ENCODE results near the gene SIAH2.

The SIAH2 gene

DNA sequence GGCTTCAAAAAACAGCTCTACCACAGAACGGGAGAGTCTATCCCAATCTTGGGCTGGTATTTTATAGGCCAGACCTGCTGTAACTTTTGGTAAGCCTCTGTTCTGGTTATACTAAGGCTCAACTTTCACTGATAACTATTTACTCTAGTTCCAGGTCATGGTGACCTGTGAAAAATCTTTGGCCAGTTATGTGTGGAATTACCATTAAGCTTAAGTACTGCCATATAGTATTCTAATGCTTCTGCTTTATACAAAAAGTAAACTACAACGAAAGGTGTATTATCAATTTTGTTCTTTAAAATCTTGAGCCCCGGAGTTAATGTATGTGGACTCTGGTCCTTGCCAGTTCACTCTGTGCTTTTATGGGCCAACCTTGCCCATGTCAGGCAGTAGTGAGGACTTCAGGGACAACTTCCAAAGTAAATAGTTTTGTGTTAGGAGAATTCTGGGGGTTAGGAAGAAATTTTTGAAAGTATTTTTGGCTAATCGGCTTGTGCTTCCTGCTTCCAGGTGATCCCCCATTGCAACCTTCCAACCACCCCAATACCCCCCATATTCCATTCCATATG lies 6.4 kb downstream of the SIAH2 start:
- no peak for DNase-seq
- Histone ChIP-seq H3K36me3 (no peaks in the 10 kb centered on the region), H3K27me3 (no peaks in the 10 kb centered on the region), H3K9me3 (no peaks in the 10 kb centered on the region), H3K27ac (peak overlapping the region; percentile 69 to 99), H3K4me3 (no peak overlapping the region), H3K4me1 (peaks cover 3 to 96% (median 56%) of the 10 kb centered on the region in 4 donors)
- TF ChIP-seq, protein P1, sequence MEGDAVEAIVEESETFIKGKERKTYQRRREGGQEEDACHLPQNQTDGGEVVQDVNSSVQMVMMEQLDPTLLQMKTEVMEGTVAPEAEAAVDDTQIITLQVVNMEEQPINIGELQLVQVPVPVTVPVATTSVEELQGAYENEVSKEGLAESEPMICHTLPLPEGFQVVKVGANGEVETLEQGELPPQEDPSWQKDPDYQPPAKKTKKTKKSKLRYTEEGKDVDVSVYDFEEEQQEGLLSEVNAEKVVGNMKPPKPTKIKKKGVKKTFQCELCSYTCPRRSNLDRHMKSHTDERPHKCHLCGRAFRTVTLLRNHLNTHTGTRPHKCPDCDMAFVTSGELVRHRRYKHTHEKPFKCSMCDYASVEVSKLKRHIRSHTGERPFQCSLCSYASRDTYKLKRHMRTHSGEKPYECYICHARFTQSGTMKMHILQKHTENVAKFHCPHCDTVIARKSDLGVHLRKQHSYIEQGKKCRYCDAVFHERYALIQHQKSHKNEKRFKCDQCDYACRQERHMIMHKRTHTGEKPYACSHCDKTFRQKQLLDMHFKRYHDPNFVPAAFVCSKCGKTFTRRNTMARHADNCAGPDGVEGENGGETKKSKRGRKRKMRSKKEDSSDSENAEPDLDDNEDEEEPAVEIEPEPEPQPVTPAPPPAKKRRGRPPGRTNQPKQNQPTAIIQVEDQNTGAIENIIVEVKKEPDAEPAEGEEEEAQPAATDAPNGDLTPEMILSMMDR (IDR thresholded peaks at IDR 0.05), result no peak
- intact Hi-C loops (cut with DNase I; ENCODE audit: low total_unique reads), result no loop called here

GRCh38 chr3:150755902-150756301 lies 7.1 kb downstream of the SIAH2 start:
- Histone ChIP-seq H3K4me1 (peaks cover 3 to 98% (median 58%) of the 10 kb centered on the region in 4 donors), H3K4me3 (no peak overlapping the region), H3K27me3 (no peaks in the 10 kb centered on the region), H3K27ac (peak overlapping the region; percentile 69 to 99), H3K9me3 (no peaks in the 10 kb centered on the region), H3K36me3 (no peaks in the 10 kb centered on the region)
- no peak for DNase-seq
- intact Hi-C loops (cut with DNase I; ENCODE audit: low total_unique reads), result no loop called here
- TF ChIP-seq, protein P1 (IDR thresholded peaks at IDR 0.05), result no peak

DNA sequence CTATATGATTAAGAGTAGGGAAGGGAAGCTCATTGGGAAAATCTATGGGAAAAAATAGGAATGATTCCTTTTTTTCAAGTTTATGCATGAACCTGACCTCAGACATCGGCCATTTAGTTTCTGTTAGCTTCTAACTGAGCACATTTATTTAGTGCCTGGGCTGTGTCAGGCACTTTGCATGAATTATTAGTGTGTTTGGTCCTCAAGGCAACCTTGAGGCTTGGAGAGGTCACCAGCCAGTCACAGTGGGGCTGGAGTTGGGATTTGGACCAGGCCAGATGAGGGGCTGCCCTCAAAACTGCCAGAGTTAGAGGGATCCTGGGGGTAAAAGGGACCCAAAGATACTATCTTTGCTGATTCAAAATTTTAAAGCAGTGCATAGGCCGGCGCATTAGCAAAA lies 8.1 kb downstream of the SIAH2 start:
- Histone ChIP-seq H3K4me3 (no peak overlapping the region), H3K27me3 (no peaks in the 10 kb centered on the region), H3K27ac (peak overlapping the region in 1 of 2 donors; percentile 99), H3K36me3 (no peaks in the 10 kb centered on the region), H3K4me1 (peaks cover 3 to 94% (median 49%) of the 10 kb centered on the region in 4 donors), H3K9me3 (no peaks in the 10 kb centered on the region)
- intact Hi-C loops (cut with DNase I; ENCODE audit: low total_unique reads), result no loop called here
- TF ChIP-seq, protein P1 (IDR thresholded peaks at IDR 0.05), result no peak
- DNase-seq, result no peak

GRCh38 chr3:150751781-150752263 lies 11.1 kb downstream of the SIAH2 start:
- no peaks in the 10 kb centered on the region for H3K27me3 ChIP-seq
- intact Hi-C loops (cut with DNase I; ENCODE audit: low total_unique reads), result no loop called here
- no peaks in the 10 kb centered on the region for H3K9me3 ChIP-seq
- H3K4me3 ChIP-seq, result no peak overlapping the region
- TF ChIP-seq, protein P1 (IDR thresholded peaks at IDR 0.05), result no peak
- H3K36me3 ChIP-seq, result no peaks in the 10 kb centered on the region
- H3K27ac ChIP-seq, result no peak overlapping the region
- no peak for DNase-seq
- peaks cover 0 to 94% (median 40%) of the 10 kb centered on the region in 4 donors for H3K4me1 ChIP-seq

DNA sequence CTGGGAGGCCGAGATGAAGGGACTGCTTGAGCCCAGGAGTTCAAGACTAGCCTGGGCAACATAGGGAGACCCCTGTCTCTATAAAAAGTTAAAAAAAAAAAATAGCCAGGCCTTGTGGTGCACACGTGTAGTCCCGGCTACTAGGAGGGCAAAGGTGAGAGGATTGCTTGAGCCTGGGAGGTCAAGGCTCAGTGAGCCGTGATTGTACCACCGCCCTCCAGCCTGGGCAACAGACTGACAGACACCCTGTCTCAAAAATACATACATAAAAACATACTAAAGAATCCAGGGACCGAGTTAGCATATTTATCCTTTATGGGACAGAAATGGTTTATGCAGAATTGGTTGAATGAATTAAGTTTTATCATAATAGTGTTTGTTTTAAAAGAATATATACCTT lies 13.7 kb downstream of the SIAH2 start:
- H3K36me3 ChIP-seq, result no peaks in the 10 kb centered on the region
- H3K4me1 ChIP-seq, result peaks cover 0 to 95% (median 39%) of the 10 kb centered on the region in 4 donors
- no peaks in the 10 kb centered on the region for H3K27me3 ChIP-seq
- no peak for DNase-seq
- TF ChIP-seq, protein P1 (IDR thresholded peaks at IDR 0.05), result no peak
- no peak overlapping the region for H3K4me3 ChIP-seq
- H3K27ac ChIP-seq, result peak overlapping the region in 1 of 2 donors; percentile 52
- intact Hi-C loops (cut with DNase I; ENCODE audit: low total_unique reads), result no loop called here
- no peaks in the 10 kb centered on the region for H3K9me3 ChIP-seq
